HEK293 (cell line): ENCODE data around the gene B3GAT1.

ENCODE experiments used
- CTCF ChIA-PET: fragments of 350-600 bp; formaldehyde crosslinking; extraction: SDS; loops from one replicate; lab custom pipeline; 2021; ENCODE audit warnings: antibody characterized with exemption; lab: Yijun Ruan, JAX
- POLR2A ChIA-PET: fragments of 300-600 bp; formaldehyde crosslinking; extraction: SDS; loops from one replicate; lab custom pipeline; 2020; ENCODE audit warnings: antibody characterized with exemption, inconsistent platforms; lab: Yijun Ruan, JAX
- H3K27ac ChIP-seq: fragments of 200-500 bp; sonication (Bioruptor generic); 2 replicates; pipeline ENCODE4 v1.5.1; 2014; ENCODE audit warnings: low read depth, low read length, control low read depth, inconsistent platforms; ENCODE audit errors: extremely low read depth
- H3K36me3 ChIP-seq, 2 experiments: fragments of 200-500 bp in 1 of 2; sonication (Bioruptor generic) in 1 of 2; 1 replicate in 1 of 2; 2 replicates in 1 of 2; pipeline ENCODE4 v1.5.1; 2014 to 2017; ENCODE audit warnings: inconsistent platforms in 2 of 2, low read length in 2 of 2; ENCODE audit not compliant: control insufficient read depth in 2 of 2, insufficient read depth in 1 of 2
- H3K4me1 ChIP-seq: fragments of 200-500 bp; sonication (Bioruptor generic); 2 replicates; pipeline ENCODE4 v1.5.1; 2014; ENCODE audit warnings: mild to moderate bottlenecking, low read length, inconsistent platforms; ENCODE audit not compliant: control insufficient read depth, insufficient read depth
- H3K4me3 ChIP-seq: 2 replicates; pipeline ENCODE4 v1.5.1; 2011; ENCODE audit warnings: low read depth, mild to moderate bottlenecking, control low read depth, low read length, moderate library complexity
- H3K9me3 ChIP-seq: fragments of 200-500 bp; sonication (Bioruptor generic); 2 replicates; pipeline ENCODE4 v1.5.1; 2014; ENCODE audit warnings: low read depth, low read length, inconsistent platforms; ENCODE audit not compliant: control insufficient read depth, insufficient read depth
- MEIS1 ChIP-seq: sonication (generic); formaldehyde crosslinking; IDR thresholded peaks from 2 replicates; pipeline ENCODE4 v1.8.1; 2022; ENCODE audit warnings: missing genetic modification reagents, mild to moderate bottlenecking, borderline replicate concordance
- MYNN ChIP-seq: fragments of 450-650 bp; formaldehyde crosslinking; IDR thresholded peaks from 2 replicates; pipeline ENCODE4 v1.5.1; 2016; ENCODE audit warnings: missing biosample characterization, missing genetic modification characterization, borderline replicate concordance
- PRDM4 ChIP-seq: fragments of 450-650 bp; formaldehyde crosslinking; IDR thresholded peaks from 2 replicates; pipeline ENCODE4 v1.5.1; 2017; ENCODE audit warnings: missing biosample characterization, missing genetic modification characterization
- SALL2 ChIP-seq: fragments of 450-650 bp; formaldehyde crosslinking; IDR thresholded peaks from 2 replicates; pipeline ENCODE4 v1.5.0; 2017; ENCODE audit warnings: missing biosample characterization, mild to moderate bottlenecking, missing genetic modification characterization, borderline replicate concordance
- SP2 ChIP-seq: fragments of 450-650 bp; formaldehyde crosslinking; IDR thresholded peaks from 2 replicates; pipeline ENCODE4 v1.5.1; 2016; ENCODE audit warnings: missing biosample characterization, missing genetic modification characterization
- YY1 ChIP-seq: fragments of 450-650 bp; formaldehyde crosslinking; IDR thresholded peaks from 2 replicates; pipeline ENCODE4 v1.5.1; 2018; ENCODE audit warnings: missing biosample characterization, missing genetic modification characterization
- ZNF148 ChIP-seq: fragments of 450-650 bp; formaldehyde crosslinking; IDR thresholded peaks from 2 replicates; pipeline ENCODE4 v1.5.0; 2017; ENCODE audit warnings: missing biosample characterization, missing genetic modification characterization, borderline replicate concordance
- ZNF184 ChIP-seq: fragments of 450-650 bp; IDR thresholded peaks from 2 replicates; pipeline ENCODE4 v1.5.1; 2018; ENCODE audit warnings: missing biosample characterization, mild to moderate bottlenecking, missing genetic modification characterization
- ZNF211 ChIP-seq: fragments of 450-650 bp; formaldehyde crosslinking; IDR thresholded peaks from 2 replicates; pipeline ENCODE4 v1.5.1; 2016; ENCODE audit warnings: low read depth, missing biosample characterization, missing genetic modification characterization
- ZNF214 ChIP-seq: fragments of 450-650 bp; formaldehyde crosslinking; IDR thresholded peaks from 2 replicates; pipeline ENCODE4 v1.5.1; 2017; ENCODE audit warnings: missing biosample characterization, mild to moderate bottlenecking, missing genetic modification characterization, borderline replicate concordance
- ZNF23 ChIP-seq: fragments of 450-650 bp; formaldehyde crosslinking; IDR thresholded peaks from 2 replicates; pipeline ENCODE4 v1.5.1; 2016; ENCODE audit warnings: missing biosample characterization, missing genetic modification characterization, borderline replicate concordance
- ZNF350 ChIP-seq: fragments of 450-650 bp; formaldehyde crosslinking; IDR thresholded peaks from 2 replicates; pipeline ENCODE4 v1.5.0; 2017; ENCODE audit warnings: missing biosample characterization, mild to moderate bottlenecking, missing genetic modification characterization
- ZNF37A ChIP-seq: fragments of 450-650 bp; IDR thresholded peaks from 2 replicates; pipeline ENCODE4 v1.5.1; 2018; ENCODE audit warnings: missing biosample characterization, missing genetic modification characterization
- ZNF548 ChIP-seq: fragments of 450-650 bp; formaldehyde crosslinking; IDR thresholded peaks from 2 replicates; pipeline ENCODE4 v1.5.1; 2016; ENCODE audit warnings: missing biosample characterization, missing genetic modification characterization
- ZNF549 ChIP-seq: fragments of 450-650 bp; IDR thresholded peaks from 2 replicates; pipeline ENCODE4 v1.5.1; 2018; ENCODE audit warnings: missing biosample characterization, missing genetic modification characterization, mild to moderate bottlenecking, inconsistent platforms, moderate library complexity
- ZNF580 ChIP-seq: fragments of 450-650 bp; formaldehyde crosslinking; IDR thresholded peaks from 2 replicates; pipeline ENCODE4 v1.5.1; 2016; ENCODE audit warnings: missing biosample characterization, missing genetic modification characterization
- ZNF747 ChIP-seq: fragments of 450-650 bp; formaldehyde crosslinking; IDR thresholded peaks from 2 replicates; pipeline ENCODE4 v1.5.1; 2016; ENCODE audit warnings: missing biosample characterization, missing genetic modification characterization
- ZNF768 ChIP-seq: fragments of 450-650 bp; formaldehyde crosslinking; IDR thresholded peaks from 2 replicates; pipeline ENCODE4 v1.5.1; 2018; ENCODE audit warnings: missing biosample characterization, mild to moderate bottlenecking, missing genetic modification characterization
- ZNF777 ChIP-seq: fragments of 450-650 bp; formaldehyde crosslinking; IDR thresholded peaks from 2 replicates; pipeline ENCODE4 v1.5.1; 2017; ENCODE audit warnings: missing biosample characterization, missing genetic modification characterization, borderline replicate concordance

Gene B3GAT1

GRCh38 chr11:134407321-134407828 lies 4.7 kb downstream of the B3GAT1 start:
- no peak overlapping the region for H3K4me3 ChIP-seq
- no peaks in the 10 kb centered on the region for H3K4me1 ChIP-seq
- no peak for TF ChIP-seq ZNF148
- no peak for TF ChIP-seq ZNF777 (tag by site-specific recombination)
- no peak for TF ChIP-seq ZNF184 (tag by site-specific recombination)
- TF ChIP-seq PRDM4 (tag by site-specific recombination), result no peak
- no peak for TF ChIP-seq ZNF548 (tag by site-specific recombination)
- TF ChIP-seq ZNF350, result no peak
- no peak for TF ChIP-seq ZNF549 (tag by site-specific recombination)
- TF ChIP-seq SP2 (tag by site-specific recombination), result no peak
- TF ChIP-seq ZNF23 (tag by site-specific recombination), result no peak
- TF ChIP-seq ZNF211 (tag by site-specific recombination), result no peak
- TF ChIP-seq SALL2 (tag by site-specific recombination), result no peak
- no peak for TF ChIP-seq MYNN (tag by site-specific recombination)
- no peak for TF ChIP-seq YY1 (tag by site-specific recombination)
- TF ChIP-seq MEIS1 (CRISPR knock-in tag), result no peak
- no peak for TF ChIP-seq ZNF747
- TF ChIP-seq ZNF214 (tag by site-specific recombination), result no peak
- TF ChIP-seq ZNF37A (tag by site-specific recombination), result no peak
- H3K27ac ChIP-seq, result no peak overlapping the region
- H3K9me3 ChIP-seq, result no peaks in the 10 kb centered on the region
- H3K36me3 ChIP-seq, result no peaks in the 10 kb centered on the region
- ChIA-PET POLR2A (no interaction called here), CTCF (no interaction called here)

GRCh38 chr11:134406264-134407185 lies 5.5 kb downstream of the B3GAT1 start:
- CTCF ChIA-PET, result no interaction called here
- no peaks in the 10 kb centered on the region for H3K36me3 ChIP-seq
- H3K4me3 ChIP-seq, result no peak overlapping the region
- TF ChIP-seq ZNF768 (tag by site-specific recombination) (0 out of 2 replicates have a peak, but pooled peaks have one; percentile 20), ZNF580 (tag by site-specific recombination) (no peak)
- H3K27ac ChIP-seq, result no peak overlapping the region
- H3K9me3 ChIP-seq, result no peaks in the 10 kb centered on the region
- no peaks in the 10 kb centered on the region for H3K4me1 ChIP-seq
- POLR2A ChIA-PET, result no interaction called here
